SK-N-SH (cell line): ENCODE data around the gene HOXC5.

Source experiments
- EZH2phosphoT487 ChIP-seq: fragments of 200-600 bp; sonication (generic); IDR thresholded peaks from 2 replicates; pipeline ENCODE4 v1.6.1; 2017; ENCODE audit warnings: low read depth, mixed run types, mild to moderate bottlenecking, antibody characterized with exemption, moderate library complexity, borderline replicate concordance
- GATA2 ChIP-seq: sonication (generic); formaldehyde crosslinking; IDR thresholded peaks from 2 replicates; pipeline ENCODE4 v1.5.0; 2020; ENCODE audit warnings: mild to moderate bottlenecking, missing genetic modification reagents
- SIN3A ChIP-seq: IDR thresholded peaks from 2 replicates; pipeline ENCODE4 v1.6.1; 2012; ENCODE audit warnings: low read depth, mild to moderate bottlenecking, low read length, moderate library complexity, borderline replicate concordance
- TF ChIP-seq, protein P1 (sequence below): fragments of 200-600 bp; sonication (generic); IDR thresholded peaks from 2 replicates; pipeline ENCODE4 v1.6.1; 2017; ENCODE audit warnings: antibody characterized with exemption, mild to moderate bottlenecking, moderate library complexity

DNA sequence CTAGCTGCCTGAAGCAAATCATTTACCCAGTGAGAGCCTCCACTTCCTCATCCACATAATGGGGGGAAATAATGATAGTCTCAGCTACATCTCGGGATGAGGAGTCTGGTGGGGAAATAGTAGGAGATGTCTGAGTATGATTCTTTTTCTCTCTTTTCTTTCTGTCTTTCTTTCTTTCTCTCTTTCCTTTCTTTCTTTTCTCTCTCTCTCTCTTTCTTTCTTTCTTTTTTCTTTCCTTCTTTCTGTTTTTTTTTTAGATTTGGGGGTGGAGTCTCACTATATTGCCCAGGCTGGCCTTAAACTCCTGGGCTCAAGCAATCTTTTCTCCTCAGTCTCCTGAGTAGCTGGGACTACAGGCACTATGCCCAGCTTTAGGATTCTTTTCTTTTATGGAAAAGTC is 33.6 kb downstream of the HOXC5 start:
- TF ChIP-seq, protein P1, sequence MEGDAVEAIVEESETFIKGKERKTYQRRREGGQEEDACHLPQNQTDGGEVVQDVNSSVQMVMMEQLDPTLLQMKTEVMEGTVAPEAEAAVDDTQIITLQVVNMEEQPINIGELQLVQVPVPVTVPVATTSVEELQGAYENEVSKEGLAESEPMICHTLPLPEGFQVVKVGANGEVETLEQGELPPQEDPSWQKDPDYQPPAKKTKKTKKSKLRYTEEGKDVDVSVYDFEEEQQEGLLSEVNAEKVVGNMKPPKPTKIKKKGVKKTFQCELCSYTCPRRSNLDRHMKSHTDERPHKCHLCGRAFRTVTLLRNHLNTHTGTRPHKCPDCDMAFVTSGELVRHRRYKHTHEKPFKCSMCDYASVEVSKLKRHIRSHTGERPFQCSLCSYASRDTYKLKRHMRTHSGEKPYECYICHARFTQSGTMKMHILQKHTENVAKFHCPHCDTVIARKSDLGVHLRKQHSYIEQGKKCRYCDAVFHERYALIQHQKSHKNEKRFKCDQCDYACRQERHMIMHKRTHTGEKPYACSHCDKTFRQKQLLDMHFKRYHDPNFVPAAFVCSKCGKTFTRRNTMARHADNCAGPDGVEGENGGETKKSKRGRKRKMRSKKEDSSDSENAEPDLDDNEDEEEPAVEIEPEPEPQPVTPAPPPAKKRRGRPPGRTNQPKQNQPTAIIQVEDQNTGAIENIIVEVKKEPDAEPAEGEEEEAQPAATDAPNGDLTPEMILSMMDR: no peak
- TF ChIP-seq EZH2phosphoT487 (no peak), SIN3A (no peak), GATA2 (no peak)
